ENCODE results near the gene RREB1. TPM values are rescaled to one million over a fixed set of nuclear protein-coding genes. Genes with fewer than 3 reads are reported as not detected.

RREB1 gene
- 9.3 and 11.8 TPM in 2 replicates for total RNA-seq

DNA sequence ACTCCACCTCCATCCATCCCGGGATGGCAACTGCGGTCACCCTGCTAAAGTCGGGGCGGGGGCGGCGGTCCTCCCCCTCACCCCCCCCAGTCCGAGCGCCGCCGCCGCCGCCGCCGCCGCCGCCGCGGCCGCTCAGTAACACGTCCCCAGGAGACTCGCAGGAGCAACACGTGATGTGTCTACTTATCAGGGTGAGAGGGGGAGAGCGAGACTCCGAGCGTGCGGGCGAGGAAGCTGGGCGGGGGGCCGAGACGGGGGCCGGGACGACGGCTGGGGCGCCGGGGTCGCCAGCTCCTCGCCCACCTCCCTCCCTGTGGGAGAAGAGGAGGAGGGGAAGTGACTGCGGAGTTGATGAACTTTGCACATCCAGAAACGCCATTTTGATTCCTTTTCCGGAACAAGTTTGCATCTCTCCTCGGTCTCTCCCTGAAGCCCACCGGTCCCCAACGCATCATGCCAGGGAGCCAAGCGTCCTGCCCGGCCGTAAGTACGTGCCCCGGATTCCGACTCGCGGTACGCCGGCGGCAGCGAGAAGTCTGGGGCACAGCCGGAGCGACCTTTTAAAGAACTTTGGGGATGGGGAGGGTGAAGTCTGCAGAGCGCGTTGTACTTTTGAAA is at the start of gene RREB1:
TSS of gene RREB1 (plus strand) at position 384 of the 618 bp plus-strand sequence. CDS start 73,951 bp downstream, outside the sequence.

Other genes starting within 250 kb of the RREB1 start
- gene SSR1, start 205.2 kb downstream of the RREB1 start, total RNA-seq = 35.9 and 71.7 TPM in 2 replicates